MCF 10A (cell line): ENCODE data around the gene CEP290. TPM values are rescaled to one million over a fixed set of nuclear protein-coding genes. Genes with fewer than 3 reads are reported as not detected.
A peak's percentile ranks its signal among the peaks of the same experiment; 100 is the strongest.
"Not testable (repeated sequence)": the region's sequence is repeated elsewhere in the genome, so short reads cannot be mapped to it uniquely, and the experiment has no call there.

Experiments
- BruUV-seq: library from RNA; stranded (reverse); fragments of 400-500 nt; replicated peaks from 2 replicates; lab custom pipeline; 2021; lab: Mats Ljungman, UMichigan
- CTCF ChIA-PET: fragments of 300-600 bp; sonication (Branson Sonifier 250); formaldehyde crosslinking; extraction: SDS; loops from one replicate; lab custom pipeline; 2021; ENCODE audit warnings: antibody characterized with exemption, inconsistent platforms; lab: Yijun Ruan, JAX
- POLR2A ChIA-PET: fragments of 300-600, 350-650 bp; sonication (Branson Sonifier 250); formaldehyde crosslinking; extraction: SDS; loops from one replicate; lab custom pipeline; 2020; ENCODE audit warnings: antibody characterized with exemption, inconsistent platforms; lab: Yijun Ruan, JAX
- DNase-seq: peaks from one replicate; pipeline ENCODE4 v3.0.0-alpha.2; 2018; ENCODE audit not compliant: unreplicated experiment
- H3K27ac Mint-ChIP-seq: one replicate; pipeline ENCODE4 v1.8.0; 2022; ENCODE audit warnings: mild to moderate bottlenecking, low read depth, mixed read lengths; ENCODE audit not compliant: unreplicated experiment
- H3K27me3 Mint-ChIP-seq: one replicate; pipeline ENCODE4 v1.8.0; 2022; ENCODE audit warnings: mixed read lengths; ENCODE audit not compliant: insufficient read depth, unreplicated experiment
- H3K36me3 Mint-ChIP-seq: one replicate; pipeline ENCODE4 v1.8.0; 2022; ENCODE audit warnings: mild to moderate bottlenecking, moderate library complexity, mixed read lengths; ENCODE audit not compliant: insufficient read depth, unreplicated experiment
- H3K4me1 Mint-ChIP-seq: one replicate; pipeline ENCODE4 v1.8.0; 2022; ENCODE audit warnings: mixed read lengths; ENCODE audit not compliant: insufficient read depth, unreplicated experiment
- H3K4me3 Mint-ChIP-seq: one replicate; pipeline ENCODE4 v1.8.0; 2022; ENCODE audit warnings: mild to moderate bottlenecking, moderate library complexity, mixed read lengths; ENCODE audit not compliant: unreplicated experiment
- H3K9me3 Mint-ChIP-seq: one replicate; pipeline ENCODE4 v1.8.0; 2022; ENCODE audit warnings: mixed read lengths; ENCODE audit not compliant: unreplicated experiment
- CTCF ChIP-seq: fragments of 200-600 bp; IDR thresholded peaks from one replicate; pipeline ENCODE4 v1.8.0; 2022; ENCODE audit warnings: antibody characterized with exemption, mild to moderate bottlenecking; ENCODE audit not compliant: unreplicated experiment
- intact Hi-C: fragments of 100-400 bp; cut with micrococcal nuclease; formaldehyde crosslinking; loops from 2 replicates; pipeline ENCODE4 v1.14.1; 2022
- total RNA-seq: library from RNA; stranded (reverse); gene quantifications from 2 replicates; pipeline ENCODE4 v1.2.3, GENCODE V29; 2022

The CEP290 gene
- total RNA-seq, 1 experiment from 2014 or later, result 22.3 TPM

- Mint-ChIP-seq H3K4me3 (peak overlapping the region; percentile 96), H3K4me1 (peaks cover 24% of the 10 kb centered on the region), H3K9me3 (no peaks in the 10 kb centered on the region), H3K27ac (peak overlapping the region; percentile 50), H3K36me3 (peaks cover 9% of the 10 kb centered on the region), H3K27me3 (no peaks in the 10 kb centered on the region)
- no peak for DNase-seq
- no peak for TF ChIP-seq CTCF
- ChIA-PET CTCF (interaction anchor here (0.7 kb wide), 3 partner anchors 109 to 609 kb away, joined by 3 read pairs; no protein-coding TSS in a partner anchor), POLR2A (interaction anchor here (0.7 to 1.2 kb wide), 3 partner anchors 44 to 1271 kb away, joined by 3 read pairs; no protein-coding TSS in a partner anchor)
- BruUV-seq, result no TSS peak
- intact Hi-C loops, result loop anchor here (10.0 kb wide), 1 partner anchor 1380 kb away; the partner anchor contains the start of genes GALNT4 and POC1B
Observed at GRCh38 chr12:88144546-88145468, 2.9 kb upstream of the CEP290 start.

- Mint-ChIP-seq H3K27me3 (no peaks in the 10 kb centered on the region), H3K36me3 (peaks cover 16% of the 10 kb centered on the region), H3K27ac (peak overlapping the region; percentile 50), H3K4me1 (peaks cover 24% of the 10 kb centered on the region), H3K4me3 (peak overlapping the region; percentile 96), H3K9me3 (no peaks in the 10 kb centered on the region)
- DNase-seq, result no peak
- ChIA-PET CTCF (no interaction called here), POLR2A (interaction anchor here (1.0 kb wide), 1 partner anchor 44 kb away, joined by 3 read pairs; no protein-coding TSS in a partner anchor)
- TF ChIP-seq CTCF, result no peak
- BruUV-seq, result no TSS peak
- intact Hi-C loops, result loop anchor here (10.0 kb wide), 1 partner anchor 1381 kb away; the partner anchor contains the start of genes GALNT4 and POC1B
Observed at GRCh38 chr12:88144037-88144436, 2.1 kb upstream of the CEP290 start.

GRCh38 chr12:88142610-88142991, 713 bp upstream of the CEP290 start:
- DNase-seq, result peak; percentile 37
- Mint-ChIP-seq H3K27ac (peak overlapping the region; percentile 81), H3K36me3 (peaks cover 16% of the 10 kb centered on the region), H3K4me3 (peak overlapping the region; percentile 96), H3K9me3 (no peaks in the 10 kb centered on the region), H3K27me3 (no peaks in the 10 kb centered on the region), H3K4me1 (peaks cover 36% of the 10 kb centered on the region)
- TF ChIP-seq CTCF, result no peak
- BruUV-seq, result TSS peak; percentile 56
- intact Hi-C loops, result loop anchor here (10.0 kb wide), 1 partner anchor 1382 kb away; the partner anchor contains the start of genes GALNT4 and POC1B
- ChIA-PET CTCF (interaction anchor here (0.6 to 1.9 kb wide), 3 partner anchors 12 to 1319 kb away, joined by 3 to 9 read pairs (median 4); no protein-coding TSS in a partner anchor), POLR2A (interaction anchor here (0.6 to 2.2 kb wide), 35 partner anchors 8 to 1209 kb away, joined by 3 to 18 read pairs (median 4); partner anchors contain the start of gene KITLG)

- POLR2A ChIA-PET, result interaction anchor here (0.6 to 2.2 kb wide), 28 partner anchors 9 to 1210 kb away, joined by 3 to 18 read pairs (median 4); partner anchors contain the start of gene KITLG
- no peak for TF ChIP-seq CTCF
- H3K4me1 Mint-ChIP-seq, result peaks cover 38% of the 10 kb centered on the region
- H3K27me3 Mint-ChIP-seq, result no peaks in the 10 kb centered on the region
- H3K36me3 Mint-ChIP-seq, result peaks cover 26% of the 10 kb centered on the region
- H3K4me3 Mint-ChIP-seq, result peak overlapping the region; percentile 96
- no peaks in the 10 kb centered on the region for H3K9me3 Mint-ChIP-seq
- CTCF ChIA-PET, result interaction anchor here (0.9 kb wide), 1 partner anchor 9 kb away, joined by 3 read pairs; no protein-coding TSS in a partner anchor
- BruUV-seq, result TSS peak; percentile 78
- intact Hi-C loops, result loop anchor here (10.0 kb wide), 1 partner anchor 1383 kb away; the partner anchor contains the start of genes GALNT4 and POC1B
- peak overlapping the region; percentile 81 for H3K27ac Mint-ChIP-seq
- DNase-seq, result no peak
Observed at GRCh38 chr12:88141425-88141773, 489 bp downstream of the CEP290 start.

GRCh38 chr12:88139711-88140110, 2.2 kb downstream of the CEP290 start:
- H3K9me3 Mint-ChIP-seq, CTCF ChIA-PET, BruUV-seq, H3K27ac Mint-ChIP-seq, H3K4me3 Mint-ChIP-seq, H3K27me3 Mint-ChIP-seq, DNase-seq: not testable (repeated sequence)
- POLR2A ChIA-PET, result interaction anchor here (1.2 kb wide), 1 partner anchor 176 kb away, joined by 4 read pairs; no protein-coding TSS in a partner anchor
- Mint-ChIP-seq H3K36me3 (peaks cover 34% of the 10 kb centered on the region), H3K4me1 (peaks cover 21% of the 10 kb centered on the region)
- intact Hi-C loops, result loop anchor here (10.0 kb wide), 1 partner anchor 1385 kb away; the partner anchor contains the start of genes GALNT4 and POC1B
